ENCODE results near the gene DRC1. TPM values are rescaled to one million over a fixed set of nuclear protein-coding genes. Genes with fewer than 3 reads are reported as not detected.
"Not testable (repeated sequence)": the region's sequence is repeated elsewhere in the genome, so short reads cannot be mapped to it uniquely, and the experiment has no call there.

The DRC1 gene
- under 0.01 and 0.36 TPM in 2 replicates for total RNA-seq

DNA sequence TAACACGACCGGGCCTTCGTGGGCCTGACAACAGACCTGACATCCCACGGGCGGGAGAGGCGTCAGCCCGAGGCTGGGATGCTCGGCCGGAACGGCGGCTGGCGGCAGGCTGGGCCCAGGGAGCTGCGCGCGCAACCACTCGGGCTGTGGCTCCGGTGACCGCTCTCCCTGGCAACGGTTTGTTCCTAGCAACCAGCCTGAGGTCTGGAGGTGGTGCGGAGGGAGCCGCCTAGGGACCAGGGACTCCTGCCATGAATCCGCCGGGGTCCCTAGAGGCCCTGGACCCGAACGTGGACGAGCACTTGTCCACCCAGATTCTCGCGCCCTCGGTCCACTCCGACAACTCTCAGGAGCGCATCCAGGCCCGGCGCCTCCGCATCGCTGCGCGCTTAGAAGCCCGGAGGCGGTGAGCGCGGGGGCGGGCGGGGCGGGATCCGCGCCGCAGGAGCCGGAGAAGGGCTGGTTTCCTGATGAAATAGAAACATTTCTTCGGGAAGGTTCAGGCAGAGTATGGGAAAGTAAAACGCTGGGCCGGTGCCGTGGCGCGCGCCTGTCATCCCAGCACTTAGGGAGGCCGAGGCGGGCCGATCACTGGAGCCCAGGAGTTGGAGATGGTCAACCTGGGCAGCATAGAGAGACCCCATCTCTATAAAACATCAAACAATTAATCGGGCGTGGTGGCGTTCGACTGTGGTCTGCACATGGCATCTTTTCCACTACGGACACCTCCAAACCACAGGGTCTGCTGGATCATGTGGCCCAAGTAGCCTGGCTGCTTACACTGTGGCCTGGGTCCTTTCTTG lies at the start of gene DRC1:
TSS of gene DRC1 (plus strand) at position 182 of the 803 bp plus-strand sequence. CDS start at position 252, 70 bp downstream.
- Histone ChIP-seq H3K4me1 (ENCODE audit: insufficient read depth, low read length) (peaks cover 6% of the 10 kb centered on the region), H4K20me1 (ENCODE audit: insufficient read depth, low read length) (no peaks in the 10 kb centered on the region), H3K27me3 (ENCODE audit: insufficient read depth, low read length) (no peaks in the 10 kb centered on the region), H3K79me2 (ENCODE audit: insufficient read depth, low read length) (no peaks in the 10 kb centered on the region), H3K36me3 (ENCODE audit: insufficient read depth, low read length) (no peaks in the 10 kb centered on the region), H2AFZ (ENCODE audit: low read length) (peak within 1 kb of the TSS; percentile 84), H3K9me3 (ENCODE audit: low read depth, low read length) (no peaks in the 10 kb centered on the region), H3K27ac (ENCODE audit: low read depth, low read length) (peak within 1 kb of the TSS; percentile 61), H3K4me3 (ENCODE audit: insufficient read depth, low read length) (peak within 1 kb of the TSS; percentile 71), H3K4me2 (ENCODE audit: insufficient read depth, low read length) (peak within 1 kb of the TSS; percentile 81)
- TF ChIP-seq CTCF (IDR thresholded peaks at IDR 0.05; ENCODE audit: extremely low read depth, low read depth, low read length), result no peak
- peak; percentile 98 for DNase-seq (ENCODE audit: insufficient read length, low spot score, missing footprints)

GRCh38 chr2:26352892-26353291 lies 48.8 kb upstream of the DRC1 start:
- Histone ChIP-seq H4K20me1 (ENCODE audit: insufficient read depth, low read length) (peaks cover 16% of the 10 kb centered on the region), H3K36me3 (ENCODE audit: insufficient read depth, low read length) (no peaks in the 10 kb centered on the region), H3K27me3 (ENCODE audit: insufficient read depth, low read length) (no peaks in the 10 kb centered on the region), H3K4me2 (ENCODE audit: insufficient read depth, low read length) (no peak overlapping the region), H3K27ac (ENCODE audit: low read depth, low read length) (no peak overlapping the region), H3K4me3 (ENCODE audit: insufficient read depth, low read length) (no peak overlapping the region), H2AFZ (ENCODE audit: low read length) (no peak overlapping the region), H3K9me3 (ENCODE audit: low read depth, low read length) (no peaks in the 10 kb centered on the region), H3K4me1 (ENCODE audit: insufficient read depth, low read length) (peaks cover 25% of the 10 kb centered on the region), H3K79me2 (ENCODE audit: insufficient read depth, low read length) (peaks cover 92% of the 10 kb centered on the region)
- TF ChIP-seq CTCF (IDR thresholded peaks at IDR 0.05; ENCODE audit: extremely low read depth, low read depth, low read length), result no peak
- peak; percentile 85 for DNase-seq (ENCODE audit: insufficient read length, low spot score, missing footprints)

DNA sequence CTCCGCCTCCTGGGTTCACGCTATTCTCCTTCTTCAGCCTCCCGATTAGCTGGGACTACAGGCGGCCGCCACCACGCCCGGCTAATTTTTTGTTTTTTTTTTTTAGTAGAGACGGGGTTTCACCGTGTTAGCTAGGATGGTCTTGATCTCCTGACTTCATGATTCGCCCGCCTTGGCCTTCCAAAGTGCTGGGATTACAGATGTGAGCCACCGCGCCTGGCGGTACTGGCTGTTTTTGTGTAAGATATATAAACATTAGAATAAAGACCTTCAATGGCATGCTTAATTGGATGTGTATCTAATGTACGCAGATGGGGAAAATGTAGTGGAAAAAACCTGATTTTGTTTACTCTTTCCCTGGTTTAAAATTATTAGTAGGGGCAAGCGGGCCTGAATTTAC lies 47.3 kb upstream of the DRC1 start:
- not testable (repeated sequence) for H3K27ac ChIP-seq (ENCODE audit: low read depth, low read length); H3K9me3 ChIP-seq (ENCODE audit: low read depth, low read length); H3K4me2 ChIP-seq (ENCODE audit: insufficient read depth, low read length)

GRCh38 chr2:26355038-26355995 lies 46.4 kb upstream of the DRC1 start:
- Histone ChIP-seq H3K79me2 (ENCODE audit: insufficient read depth, low read length) (peaks cover 93% of the 10 kb centered on the region), H3K4me1 (ENCODE audit: insufficient read depth, low read length) (peaks cover 23% of the 10 kb centered on the region), H3K36me3 (ENCODE audit: insufficient read depth, low read length) (no peaks in the 10 kb centered on the region), H2AFZ (ENCODE audit: low read length) (peak overlapping the region; percentile 57), H3K27ac (ENCODE audit: low read depth, low read length) (peak overlapping the region; percentile 21), H4K20me1 (ENCODE audit: insufficient read depth, low read length) (peaks cover 32% of the 10 kb centered on the region), H3K4me2 (ENCODE audit: insufficient read depth, low read length) (peak overlapping the region; percentile 80), H3K9me3 (ENCODE audit: low read depth, low read length) (no peaks in the 10 kb centered on the region), H3K27me3 (ENCODE audit: insufficient read depth, low read length) (no peaks in the 10 kb centered on the region), H3K4me3 (ENCODE audit: insufficient read depth, low read length) (peak overlapping the region; percentile 38)
- peak; percentile 58 for DNase-seq (ENCODE audit: insufficient read length, low spot score, missing footprints)
- TF ChIP-seq CTCF (IDR thresholded peaks at IDR 0.05; ENCODE audit: extremely low read depth, low read depth, low read length), result no peak

More for the DNA sequence above, 47.3 kb upstream of the DRC1 start:
- Histone ChIP-seq H3K4me1 (ENCODE audit: insufficient read depth, low read length) (peaks cover 23% of the 10 kb centered on the region), H4K20me1 (ENCODE audit: insufficient read depth, low read length) (peaks cover 24% of the 10 kb centered on the region), H3K79me2 (ENCODE audit: insufficient read depth, low read length) (peaks cover 93% of the 10 kb centered on the region)
- not testable (repeated sequence) for H3K27me3 ChIP-seq (ENCODE audit: insufficient read depth, low read length); H2AFZ ChIP-seq (ENCODE audit: low read length); H3K36me3 ChIP-seq (ENCODE audit: insufficient read depth, low read length); H3K4me3 ChIP-seq (ENCODE audit: insufficient read depth, low read length); DNase-seq (ENCODE audit: insufficient read length, low spot score, missing footprints)
